Epidermal melanocyte (primary cell): ENCODE data around the gene PTGS1.
"Not testable (repeated sequence)": the region's sequence is repeated elsewhere in the genome, so short reads cannot be mapped to it uniquely, and the experiment has no call there.

Experiments
- DNase-seq: peaks from one replicate; pipeline ENCODE4 v3.0.0; 2011; ENCODE audit warnings: low spot score; ENCODE audit not compliant: insufficient read length

The PTGS1 gene

DNA sequence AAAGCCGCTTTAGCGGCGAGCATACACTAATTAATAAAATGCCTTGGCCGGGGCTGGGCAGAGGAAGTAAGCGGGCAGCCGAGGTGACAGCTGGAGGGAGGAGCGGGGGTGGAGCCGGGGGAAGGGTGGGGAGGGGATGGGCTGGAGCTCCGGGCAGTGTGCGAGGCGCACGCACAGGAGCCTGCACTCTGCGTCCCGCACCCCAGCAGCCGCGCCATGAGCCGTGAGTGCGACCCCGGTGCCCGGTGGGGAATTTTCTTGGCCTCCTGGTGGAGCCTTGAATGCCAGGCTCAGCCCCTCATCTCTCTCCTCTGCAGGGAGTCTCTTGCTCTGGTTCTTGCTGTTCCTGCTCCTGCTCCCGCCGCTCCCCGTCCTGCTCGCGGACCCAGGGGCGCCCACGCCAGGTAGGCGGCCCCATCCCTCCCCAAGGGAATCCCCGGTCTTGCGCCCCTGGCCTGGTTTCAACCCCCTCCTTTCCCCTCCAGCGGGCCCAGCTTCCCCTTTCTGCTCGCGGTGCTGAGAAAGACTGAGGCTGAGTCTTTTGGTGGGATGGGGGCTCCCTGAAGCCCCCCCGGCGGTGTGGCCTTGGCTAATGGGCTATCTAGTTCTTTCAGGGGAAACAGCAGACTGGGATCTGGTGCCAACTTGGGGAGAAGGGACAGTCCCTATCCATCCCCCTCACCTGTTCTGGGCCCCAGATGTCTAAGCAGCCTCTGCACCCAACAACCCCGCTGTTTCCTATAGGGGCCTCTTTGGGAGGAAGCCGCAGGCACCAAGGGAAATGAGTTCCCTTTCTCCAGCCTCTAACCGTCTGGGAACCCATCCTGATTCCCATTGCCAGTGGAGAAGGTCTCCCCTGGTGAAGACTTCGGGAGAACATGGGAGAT is at the start of gene PTGS1:
TSS of gene PTGS1 (plus strand) at position 156 of the 887 bp plus-strand sequence. CDS start at position 217, 61 bp downstream.
- peak; percentile 40 for DNase-seq

GRCh38 chr9:122322553-122322952 is 48.3 kb upstream of the PTGS1 start:
- DNase-seq: no peak

DNA sequence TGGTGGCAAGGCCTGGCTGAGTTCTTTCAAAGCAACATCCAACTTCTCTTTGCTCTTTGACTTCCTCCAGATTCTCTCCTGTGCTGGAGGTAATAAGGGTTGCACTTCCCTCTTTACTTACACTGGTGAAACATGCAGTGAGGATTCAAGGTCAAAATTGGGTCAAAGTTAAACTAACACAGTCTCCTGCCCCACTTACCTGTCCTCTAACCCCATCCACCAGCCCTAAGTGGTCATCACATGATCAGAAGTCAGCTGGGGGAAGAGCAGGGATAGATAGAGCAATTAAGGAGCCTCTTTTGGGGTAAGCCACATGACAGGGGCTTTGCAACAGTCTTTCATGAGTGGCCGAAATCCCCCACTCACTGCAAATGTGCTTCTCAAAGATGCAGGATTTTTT is 46.2 kb upstream of the PTGS1 start:
- DNase-seq: not testable (repeated sequence)

DNA sequence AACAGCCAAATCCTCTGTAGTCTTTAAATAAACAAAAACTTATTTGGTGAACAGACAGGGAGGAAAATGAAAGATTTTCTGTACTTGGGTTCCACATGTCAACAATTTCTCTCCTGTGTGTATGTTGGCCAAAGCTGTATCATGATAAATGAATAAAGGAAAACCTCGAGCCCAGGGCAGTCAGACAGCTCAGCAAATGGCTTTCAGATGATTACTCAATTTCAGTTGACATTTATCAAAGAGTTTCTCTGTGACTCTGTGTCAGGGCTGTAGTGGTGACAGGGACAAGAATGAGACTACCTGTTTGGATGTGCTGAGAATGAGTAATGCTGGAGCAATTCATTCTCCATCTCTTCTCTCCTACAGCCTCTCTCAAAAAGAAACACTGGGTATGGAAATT is 45.7 kb upstream of the PTGS1 start:
- DNase-seq: no peak

- DNase-seq: no peak
These were observed 43.6 kb upstream of the PTGS1 start for GRCh38 chr9:122327175-122327574.

GRCh38 chr9:122329597-122329996 is 41.2 kb upstream of the PTGS1 start:
- DNase-seq: no peak

DNA sequence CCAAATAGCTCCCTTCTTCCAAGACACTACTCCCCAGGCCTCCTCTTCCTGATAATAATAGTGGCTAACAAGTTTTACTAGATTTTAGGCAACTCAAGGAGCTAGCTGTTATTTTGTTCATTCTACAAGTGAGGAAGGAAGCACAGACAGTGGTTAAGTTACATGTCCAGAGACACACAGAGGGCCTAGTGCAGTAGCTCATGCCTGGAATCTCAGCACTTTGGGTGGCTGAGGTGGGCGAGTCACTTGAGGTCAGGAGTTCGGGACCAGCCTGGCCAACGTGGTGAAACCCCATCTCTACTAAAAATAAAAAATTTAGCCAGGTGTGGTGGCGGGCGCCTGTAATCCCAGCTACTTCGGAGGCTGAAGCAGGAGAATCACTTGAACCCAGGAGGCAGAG is 40.4 kb upstream of the PTGS1 start:
- not testable (repeated sequence) for DNase-seq

GRCh38 chr9:122331523-122331927 is 39.3 kb upstream of the PTGS1 start:
- DNase-seq: no peak

DNA sequence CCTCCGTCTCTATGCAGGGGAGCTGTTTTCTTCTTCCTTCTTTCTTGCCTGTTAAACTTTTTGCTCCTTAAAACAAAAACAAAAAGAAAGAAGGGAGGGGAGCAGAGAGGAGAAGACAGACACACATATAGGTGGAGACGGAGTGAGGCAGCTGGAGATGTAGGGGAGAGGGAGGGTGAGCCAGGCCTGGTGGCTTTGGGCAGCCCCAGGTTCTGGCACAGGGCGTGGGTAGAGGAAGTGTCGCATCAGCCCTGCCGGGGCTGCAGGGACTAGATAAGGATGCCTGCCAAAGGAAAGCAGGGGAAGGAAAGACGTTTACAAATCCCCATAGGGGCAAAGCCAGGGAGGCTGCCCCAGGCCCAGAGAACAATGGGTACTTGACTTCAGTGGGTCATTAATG is 38.7 kb upstream of the PTGS1 start:
- DNase-seq: no peak

DNA sequence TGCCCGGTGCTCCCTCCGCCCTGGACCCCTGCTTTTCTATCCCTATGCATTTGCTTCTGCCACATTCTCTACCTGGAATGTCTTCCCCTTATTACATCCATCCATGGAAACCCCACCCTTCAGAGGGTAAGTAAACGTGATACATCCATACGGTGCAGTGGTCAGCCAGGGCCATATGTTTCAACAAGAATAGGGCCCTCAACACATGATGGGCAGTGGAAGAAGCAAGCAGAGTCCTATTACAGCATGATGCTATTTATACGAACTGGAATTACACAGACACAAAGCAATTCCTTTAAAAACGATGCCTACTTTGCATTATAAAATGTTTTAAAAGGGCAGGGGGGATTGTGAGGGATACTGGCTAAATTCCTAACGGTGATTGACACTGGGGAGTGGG is 38.2 kb upstream of the PTGS1 start:
- DNase-seq: no peak

DNA sequence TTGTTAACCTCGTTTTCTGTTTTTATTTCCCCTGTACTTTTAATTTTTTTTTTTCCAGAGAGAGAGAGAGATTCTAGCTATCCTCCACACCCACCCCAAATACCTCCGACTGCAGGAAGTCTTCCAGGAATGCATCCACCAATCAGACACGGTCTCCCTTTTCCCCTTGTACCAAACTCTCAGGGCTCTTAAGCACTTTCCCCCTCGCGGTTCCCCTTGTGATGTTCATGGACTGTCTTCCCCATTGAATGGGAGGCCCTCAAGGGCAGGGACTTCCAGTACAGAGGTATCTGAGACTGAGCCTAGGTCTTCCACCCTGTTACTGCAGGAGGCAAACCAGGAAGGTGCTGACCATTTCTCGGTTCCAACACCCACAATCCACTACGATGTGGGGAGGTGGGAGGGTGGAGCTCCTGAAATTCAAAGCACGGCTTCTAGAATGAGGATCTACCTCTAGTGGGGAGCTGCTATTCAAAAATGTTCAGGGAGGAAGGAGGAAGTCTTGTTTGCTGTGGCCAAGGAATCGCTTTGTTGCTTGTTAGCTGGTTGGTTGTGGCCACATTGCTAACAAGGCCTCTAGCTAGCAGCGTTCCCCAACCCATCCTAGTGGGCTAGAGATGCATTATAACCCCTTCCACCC is 37.5 kb upstream of the PTGS1 start:
- DNase-seq: no peak

DNA sequence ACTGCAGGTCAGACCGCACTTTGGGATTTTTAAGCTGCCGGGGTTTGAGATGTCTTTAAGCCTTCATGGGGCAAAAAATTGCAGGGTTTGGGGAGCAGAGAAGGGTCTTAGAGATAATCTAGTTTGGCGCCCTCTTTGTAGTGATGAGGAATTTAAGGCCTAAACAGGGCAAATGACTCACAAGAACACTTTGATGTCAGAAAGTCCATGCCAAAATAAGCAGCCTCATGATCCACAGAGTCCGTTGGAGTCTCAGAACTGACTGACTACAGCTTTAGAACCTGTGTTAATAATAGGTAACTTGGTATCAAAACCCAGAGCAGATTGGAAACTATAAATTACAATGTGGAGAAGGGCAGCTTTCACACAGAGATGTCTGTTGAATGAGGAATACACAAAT is 35.9 kb upstream of the PTGS1 start:
- no peak for DNase-seq

DNA sequence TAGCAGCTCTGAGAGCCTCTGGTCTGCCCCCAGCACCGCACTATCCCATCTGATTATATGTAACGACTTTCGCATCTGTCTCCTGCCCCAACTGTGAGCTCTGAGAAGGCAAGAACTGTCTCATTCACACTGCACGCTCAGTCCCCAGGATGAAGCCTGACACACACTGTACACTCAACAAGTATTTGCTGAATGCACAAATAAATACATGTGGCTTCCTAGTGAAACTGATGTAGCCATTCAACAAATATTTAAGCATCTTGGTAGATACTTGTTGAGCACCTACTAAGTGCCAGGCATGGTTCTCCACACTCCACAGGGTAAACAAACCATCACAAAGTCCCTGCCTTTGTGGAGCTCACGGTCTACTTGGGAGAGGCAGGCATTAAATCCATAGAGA is 34.6 kb upstream of the PTGS1 start:
- DNase-seq: no peak

- no peak for DNase-seq
These were observed 33.8 kb upstream of the PTGS1 start for GRCh38 chr9:122336866-122337555.

GRCh38 chr9:122337556-122337929 is 33.3 kb upstream of the PTGS1 start:
- no peak for DNase-seq

- no peak for DNase-seq
These were observed 32.3 kb upstream of the PTGS1 start for GRCh38 chr9:122338536-122338935.

DNA sequence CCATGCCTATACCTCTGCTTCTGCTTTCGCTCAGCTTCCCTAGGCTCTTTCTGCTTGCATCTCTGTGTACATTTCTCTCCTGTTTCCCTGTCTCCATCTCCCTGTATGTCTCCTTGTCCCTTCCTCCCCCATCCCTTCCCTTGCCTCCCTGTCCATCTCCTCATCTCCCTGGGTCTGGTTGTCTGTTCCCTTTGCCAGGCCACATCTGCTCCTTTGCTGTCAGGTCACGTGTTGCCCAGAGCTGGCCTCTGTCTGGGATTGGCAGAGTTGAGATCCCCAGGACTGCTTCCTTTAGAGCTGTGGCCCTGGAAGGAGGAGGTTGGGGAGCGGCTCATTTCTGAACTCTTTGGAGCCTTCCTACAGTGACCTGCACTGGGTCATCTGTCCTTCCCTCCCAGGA is 31.8 kb upstream of the PTGS1 start:
- DNase-seq: no peak

DNA sequence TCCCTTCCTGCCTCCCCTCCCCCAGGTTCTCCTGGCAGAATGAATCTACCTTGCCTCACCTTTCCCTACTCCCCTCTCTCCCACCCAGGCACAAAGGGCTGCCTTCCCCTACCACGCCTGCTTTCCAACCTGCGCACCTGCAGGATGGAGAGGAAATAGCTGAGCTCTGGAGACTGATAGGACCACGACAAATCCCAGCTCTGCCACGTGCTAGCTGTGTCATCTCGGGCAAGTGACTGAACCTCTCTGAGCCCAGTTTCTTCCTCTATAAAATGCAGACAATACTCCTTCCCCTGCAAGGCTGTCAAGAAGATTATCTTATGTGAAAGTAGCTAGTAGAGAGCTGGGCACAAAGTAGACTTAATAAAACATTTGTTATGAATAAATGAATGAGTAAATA is 31.2 kb upstream of the PTGS1 start:
- DNase-seq: no peak

DNA sequence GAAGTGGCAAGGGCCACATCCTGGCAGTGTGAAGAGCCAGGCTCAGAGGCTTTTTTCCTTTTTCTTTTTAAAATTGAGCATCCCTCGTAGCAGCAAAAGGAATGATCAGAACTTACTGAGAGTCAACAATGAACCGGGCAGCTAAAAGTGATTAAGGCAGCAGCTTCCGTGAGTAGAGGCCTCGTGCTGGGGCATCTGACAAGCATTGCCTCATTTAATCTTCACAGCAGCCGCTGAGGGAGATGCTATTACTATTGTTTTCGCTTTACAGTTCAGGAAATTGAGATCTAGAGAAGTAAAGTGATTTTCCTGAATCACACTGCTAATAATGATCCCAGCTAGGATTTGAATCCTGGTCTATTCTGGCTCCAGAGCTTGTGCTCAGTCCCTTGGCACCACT is 30.7 kb upstream of the PTGS1 start:
- no peak for DNase-seq

DNA sequence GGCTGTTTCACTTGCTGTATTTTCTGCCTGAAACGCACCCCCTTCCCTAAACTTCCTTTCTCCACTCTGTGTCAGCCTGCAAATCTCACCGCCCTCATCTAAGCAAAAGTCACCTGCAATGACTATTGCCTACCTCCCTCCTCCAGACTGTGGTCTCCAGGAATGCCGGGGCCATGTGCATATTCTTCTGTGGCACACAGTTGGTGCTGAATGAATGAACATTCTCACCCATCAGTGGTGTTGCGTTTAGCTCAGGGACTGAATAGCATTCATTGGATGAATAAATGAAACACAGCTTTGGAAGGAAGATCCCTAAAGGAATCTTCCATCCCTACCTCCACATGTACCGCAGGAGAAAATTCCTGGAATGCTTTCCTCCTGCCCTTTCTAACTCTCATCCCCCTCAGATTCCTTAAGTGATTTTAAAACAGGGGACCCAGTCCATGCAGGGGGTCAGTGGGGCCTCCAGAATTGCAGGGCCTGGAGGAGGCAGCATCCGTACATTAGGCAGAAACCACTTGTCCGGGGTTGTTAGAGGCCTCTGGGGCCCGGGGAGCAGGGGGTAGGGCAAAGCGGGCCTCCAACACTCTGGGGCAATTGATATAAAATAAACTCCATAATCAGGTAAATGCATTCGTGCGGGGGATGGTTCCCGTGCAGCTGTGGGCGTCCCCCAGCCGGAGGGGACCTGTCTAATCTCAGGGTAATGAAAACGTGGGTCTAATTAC is 28.3 kb upstream of the PTGS1 start:
- no peak for DNase-seq

- no peak for DNase-seq
These were observed 24.1 kb upstream of the PTGS1 start for GRCh38 chr9:122346478-122347347.
